ENCODE measurements around the gene IZUMO1R. TPM values are rescaled to one million over a fixed set of nuclear protein-coding genes. Genes with fewer than 3 reads are reported as not detected.

IZUMO1R gene
- total and polyA plus RNA-seq, 8 donors: not detected

DNA sequence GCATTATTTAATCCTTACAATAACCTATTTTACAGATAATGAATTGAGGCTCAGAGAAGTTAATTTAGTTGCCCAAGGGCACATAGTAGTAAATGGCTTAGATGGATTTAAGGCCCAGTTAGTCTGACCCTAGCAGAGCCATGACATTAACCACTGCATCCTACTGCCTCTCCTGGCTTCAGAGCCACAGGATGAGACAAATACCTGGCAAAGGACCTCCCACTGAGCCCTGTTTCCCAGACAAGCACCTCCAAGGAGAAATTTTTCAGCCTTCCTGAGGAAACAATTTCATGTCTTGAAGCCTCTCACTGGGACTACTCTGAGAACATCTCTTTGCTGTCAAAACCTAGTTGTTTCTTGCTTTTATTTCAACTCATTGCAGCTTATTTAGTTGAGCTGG lies 28.4 kb downstream of the IZUMO1R start:
- no peak for TF ChIP-seq EP300 (IDR thresholded peaks at IDR 0.05)
- TF ChIP-seq, protein P1, sequence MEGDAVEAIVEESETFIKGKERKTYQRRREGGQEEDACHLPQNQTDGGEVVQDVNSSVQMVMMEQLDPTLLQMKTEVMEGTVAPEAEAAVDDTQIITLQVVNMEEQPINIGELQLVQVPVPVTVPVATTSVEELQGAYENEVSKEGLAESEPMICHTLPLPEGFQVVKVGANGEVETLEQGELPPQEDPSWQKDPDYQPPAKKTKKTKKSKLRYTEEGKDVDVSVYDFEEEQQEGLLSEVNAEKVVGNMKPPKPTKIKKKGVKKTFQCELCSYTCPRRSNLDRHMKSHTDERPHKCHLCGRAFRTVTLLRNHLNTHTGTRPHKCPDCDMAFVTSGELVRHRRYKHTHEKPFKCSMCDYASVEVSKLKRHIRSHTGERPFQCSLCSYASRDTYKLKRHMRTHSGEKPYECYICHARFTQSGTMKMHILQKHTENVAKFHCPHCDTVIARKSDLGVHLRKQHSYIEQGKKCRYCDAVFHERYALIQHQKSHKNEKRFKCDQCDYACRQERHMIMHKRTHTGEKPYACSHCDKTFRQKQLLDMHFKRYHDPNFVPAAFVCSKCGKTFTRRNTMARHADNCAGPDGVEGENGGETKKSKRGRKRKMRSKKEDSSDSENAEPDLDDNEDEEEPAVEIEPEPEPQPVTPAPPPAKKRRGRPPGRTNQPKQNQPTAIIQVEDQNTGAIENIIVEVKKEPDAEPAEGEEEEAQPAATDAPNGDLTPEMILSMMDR (IDR thresholded peaks at IDR 0.05): no peak
- TF ChIP-seq POLR2AphosphoS5 (IDR thresholded peaks at IDR 0.05): no peak
- no peak for TF ChIP-seq POLR2A (IDR thresholded peaks at IDR 0.05)
- H3K4me3 ChIP-seq: no peak overlapping the region
- H3K9me3 ChIP-seq: no peaks in the 10 kb centered on the region
- intact Hi-C loops (cut with DNase I; ENCODE audit: low total_unique reads): no loop called here
- no peak for DNase-seq
- no peaks in the 10 kb centered on the region for H3K4me1 ChIP-seq
- no peak overlapping the region for H3K27ac ChIP-seq
- no peaks in the 10 kb centered on the region for H3K27me3 ChIP-seq
- H3K36me3 ChIP-seq: no peaks in the 10 kb centered on the region

DNA sequence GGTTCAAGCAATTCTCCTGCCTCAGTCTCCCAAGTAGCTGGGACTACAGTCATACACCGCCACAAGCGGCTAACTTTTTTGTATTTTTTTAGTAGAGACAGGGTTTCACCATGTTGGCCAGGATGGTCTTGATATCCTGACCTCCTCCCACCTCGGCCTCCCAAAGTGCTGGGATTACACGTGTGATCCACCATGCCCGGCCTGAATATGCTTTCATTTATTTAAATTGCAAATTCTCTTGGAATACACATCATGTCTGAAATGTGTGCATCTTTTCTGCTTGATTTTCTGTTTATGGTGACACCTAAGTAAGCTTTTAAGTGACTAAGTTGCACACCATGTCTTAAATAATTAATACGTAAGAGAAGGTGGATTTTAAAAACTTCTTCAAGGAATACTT lies 31.7 kb downstream of the IZUMO1R start:
- no peaks in the 10 kb centered on the region for H3K4me1 ChIP-seq
- no peaks in the 10 kb centered on the region for H3K36me3 ChIP-seq
- TF ChIP-seq EP300 (IDR thresholded peaks at IDR 0.05) (no peak), POLR2A (IDR thresholded peaks at IDR 0.05) (no peak), POLR2AphosphoS5 (IDR thresholded peaks at IDR 0.05) (no peak)
- TF ChIP-seq, protein P1 (IDR thresholded peaks at IDR 0.05): no peak
- no peaks in the 10 kb centered on the region for H3K9me3 ChIP-seq
- no peaks in the 10 kb centered on the region for H3K27me3 ChIP-seq
- intact Hi-C loops (cut with DNase I; ENCODE audit: low total_unique reads): no loop called here
- WGBS, 5 donors: 86 to 91% (median 89%) methylated on average over 6 of the region's 6 CpGs
- H3K4me3 ChIP-seq: no peak overlapping the region
- H3K27ac ChIP-seq: no peak overlapping the region
- DNase-seq: no peak

DNA sequence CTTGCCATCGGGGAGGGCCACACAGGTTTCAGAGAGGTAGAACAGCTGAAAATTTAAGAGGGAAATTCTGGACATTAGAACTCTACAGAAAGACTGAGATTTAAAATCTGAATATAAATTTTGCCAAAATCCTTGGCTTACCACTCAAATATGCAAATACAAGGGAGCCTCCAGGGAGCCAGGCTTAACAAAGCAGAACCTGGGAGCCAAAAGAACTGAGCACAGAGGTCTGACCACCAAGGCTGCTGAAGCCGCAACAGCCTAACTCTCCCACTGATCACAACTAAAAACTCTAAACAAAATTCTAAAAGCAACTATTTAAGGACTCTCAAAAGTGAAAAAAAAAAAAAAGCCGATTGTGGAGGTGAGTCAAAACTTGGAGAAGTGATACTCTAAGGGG lies 34.3 kb downstream of the IZUMO1R start:
- TF ChIP-seq POLR2A (IDR thresholded peaks at IDR 0.05) (no peak), EP300 (IDR thresholded peaks at IDR 0.05) (no peak), POLR2AphosphoS5 (IDR thresholded peaks at IDR 0.05) (no peak)
- TF ChIP-seq, protein P1 (IDR thresholded peaks at IDR 0.05): no peak
- H3K27ac ChIP-seq: no peak overlapping the region
- DNase-seq: peak in 1 of 2 donors; percentile 9
- intact Hi-C loops (cut with DNase I; ENCODE audit: low total_unique reads): no loop called here
- H3K9me3 ChIP-seq: no peaks in the 10 kb centered on the region
- no peaks in the 10 kb centered on the region for H3K4me1 ChIP-seq
- H3K27me3 ChIP-seq: no peaks in the 10 kb centered on the region
- no peaks in the 10 kb centered on the region for H3K36me3 ChIP-seq
- 88 to 95% (median 91%) methylated on average over 3 of the region's 3 CpGs for WGBS, 5 donors
- no peak overlapping the region for H3K4me3 ChIP-seq

DNA sequence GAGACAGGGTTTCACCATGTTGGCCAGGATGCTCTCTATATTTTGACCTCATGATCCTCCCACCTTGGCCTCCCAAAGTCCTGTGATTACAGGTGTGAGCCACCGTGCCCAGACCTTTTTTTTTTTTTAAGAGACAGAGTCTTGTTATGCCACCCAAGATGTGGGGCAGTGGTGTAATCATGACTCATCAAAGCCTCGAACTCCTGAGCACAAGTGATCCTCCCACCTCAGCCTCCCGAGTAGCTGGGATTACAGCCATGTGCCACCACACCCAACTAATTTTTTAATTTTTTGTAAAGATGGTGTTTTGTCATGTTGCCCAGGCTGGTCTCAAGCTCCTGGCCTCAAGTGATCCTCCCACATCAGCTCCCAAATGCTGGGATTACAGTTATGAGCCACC lies 37.9 kb downstream of the IZUMO1R start:
- intact Hi-C loops (cut with DNase I; ENCODE audit: low total_unique reads): no loop called here
- no peak overlapping the region for H3K4me3 ChIP-seq
- H3K4me1 ChIP-seq: no peaks in the 10 kb centered on the region
- H3K27me3 ChIP-seq: no peaks in the 10 kb centered on the region
- 59 to 80% (median 77%) methylated on average over 3 of the region's 3 CpGs for WGBS, 5 donors
- no peak overlapping the region for H3K27ac ChIP-seq
- H3K36me3 ChIP-seq: no peaks in the 10 kb centered on the region
- H3K9me3 ChIP-seq: no peaks in the 10 kb centered on the region
- no peak for TF ChIP-seq EP300 (IDR thresholded peaks at IDR 0.05)
- TF ChIP-seq POLR2A (IDR thresholded peaks at IDR 0.05): no peak
- TF ChIP-seq, protein P1 (IDR thresholded peaks at IDR 0.05): no peak
- TF ChIP-seq POLR2AphosphoS5 (IDR thresholded peaks at IDR 0.05): no peak
- no peak for DNase-seq
